ENCODE results near the gene OPRPN.

OPRPN gene

DNA sequence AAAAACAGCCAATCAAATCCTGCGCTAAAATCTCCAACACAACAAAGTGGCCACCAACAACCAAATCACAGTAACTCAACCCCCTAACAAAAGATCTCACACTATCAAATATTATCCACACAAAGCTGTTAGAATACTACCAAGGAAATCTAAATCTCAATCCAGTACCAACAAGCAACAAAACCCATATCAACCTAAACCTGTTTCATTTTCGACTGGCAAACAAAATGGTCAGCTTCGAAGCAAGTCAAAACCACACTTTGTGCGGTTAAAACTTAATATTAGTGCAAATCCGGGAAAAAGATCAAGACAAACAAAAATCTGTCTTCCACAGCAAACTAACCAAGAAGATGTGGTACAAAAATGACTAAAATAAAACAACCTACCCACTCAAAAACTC lies 45.6 kb downstream of the OPRPN start:
- in situ Hi-C loops (cut with HindIII; ENCODE audit: low sequenced_read_pairs) = no loop called here
- no peak for DNase-seq (ENCODE audit: low read depth, low spot score)
- no peak for TF ChIP-seq CTCF (IDR thresholded peaks at IDR 0.05; ENCODE audit: low read depth, low read length)
- H3K4me3 ChIP-seq (ENCODE audit: low read depth, low read length) = no peak overlapping the region

- no peak for DNase-seq (ENCODE audit: low read depth, low spot score)
- in situ Hi-C loops (cut with HindIII; ENCODE audit: low sequenced_read_pairs) = no loop called here
- TF ChIP-seq CTCF (IDR thresholded peaks at IDR 0.05; ENCODE audit: low read depth, low read length) = no peak
- H3K4me3 ChIP-seq (ENCODE audit: low read depth, low read length) = no peak overlapping the region
Measured at GRCh38 chr4:70449220-70449619, 51.5 kb downstream of the OPRPN start.

DNA sequence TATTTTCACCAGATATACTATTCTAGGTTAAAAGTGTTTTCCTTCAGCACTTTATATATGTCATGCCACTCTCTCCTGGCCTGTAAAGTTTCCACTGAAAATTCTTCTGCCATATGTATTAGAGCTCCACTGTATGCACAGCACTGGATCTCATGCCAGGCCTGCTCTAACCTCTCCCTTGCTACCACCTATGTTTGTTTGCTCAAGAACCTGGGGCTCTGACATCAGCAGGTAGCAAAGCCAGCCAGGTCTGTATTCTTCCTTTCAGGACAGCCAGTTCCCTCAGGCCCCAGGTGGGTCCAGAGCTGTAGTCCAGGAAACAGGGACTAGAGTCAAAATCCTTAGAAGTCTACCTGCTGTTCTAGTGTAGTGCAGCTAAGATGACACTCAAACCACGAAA lies 55.2 kb downstream of the OPRPN start:
- no peak overlapping the region for H3K4me3 ChIP-seq (ENCODE audit: low read depth, low read length)
- TF ChIP-seq CTCF (IDR thresholded peaks at IDR 0.05; ENCODE audit: low read depth, low read length) = no peak
- in situ Hi-C loops (cut with HindIII; ENCODE audit: low sequenced_read_pairs) = no loop called here
- DNase-seq (ENCODE audit: low read depth, low spot score) = no peak
